Neural progenitor cell (in vitro differentiated cells): ENCODE measurements around the gene PYGM.

Experiments used
- CTCF ChIP-seq: fragments of 200-600 bp; sonication (generic); IDR thresholded peaks from 2 replicates; pipeline ENCODE4 v1.5.1; 2017; ENCODE audit warnings: antibody characterized with exemption, mild to moderate bottlenecking
- EZH2 ChIP-seq: fragments of 200-600 bp; sonication (generic); IDR thresholded peaks from 2 replicates; pipeline ENCODE4 v1.6.1; 2017; ENCODE audit warnings: antibody characterized with exemption, mild to moderate bottlenecking, moderate library complexity
- EZH2phosphoT487 ChIP-seq: fragments of 200-600 bp; sonication (generic); IDR thresholded peaks from 2 replicates; pipeline ENCODE4 v1.6.1; 2017; ENCODE audit warnings: antibody characterized with exemption

- TF ChIP-seq CTCF (no peak), EZH2 (no peak), EZH2phosphoT487 (no peak)
These were observed 39.0 kb downstream of the PYGM start for GRCh38 chr11:64720640-64721358.
